Muscle of back (tissue), 13 donors: ENCODE results near the gene TIRAP. TPM values are rescaled to one million over a fixed set of nuclear protein-coding genes. Genes with fewer than 3 reads are reported as not detected.
A peak's percentile ranks its signal among the peaks of the same experiment; 100 is the strongest.
"Not testable (repeated sequence)": the region's sequence is repeated elsewhere in the genome, so short reads cannot be mapped to it uniquely, and the experiment has no call there.

ENCODE experiments used
- DNase-seq, 3 donors: peaks; one replicate each; pipeline versions ENCODE4 v3.0.0 to v3.0.0-alpha.2; 2013
- long read RNA-seq, 9 donors: transcript quantifications; one replicate each; lab custom pipeline, GENCODE V29; 2026
- polyA plus RNA-seq, 10 donors: library from polyadenylated mRNA; unstranded; fragments of 120-200 nt; gene quantifications; one replicate each; pipeline ENCODE4 v1.2.1, GENCODE V29; 2013; ENCODE audit not compliant: insufficient read length in 10 of 10

TIRAP gene
- polyA plus RNA-seq = 10 to 100 TPM in 2 of 10 donors, 1 to 10 TPM in 8; 6.4 to 10.6 (median 8.9) TPM
- long read RNA-seq, donor 1 = 0 reads
- long read RNA-seq, donor 2 = 0 reads
- long read RNA-seq, donor 3 = 0 reads
- long read RNA-seq, donor 4 = 0 reads
- long read RNA-seq, donor 5 = 0 reads
- long read RNA-seq, donor 6, partial matches to known transcripts = 0 of 2 reads
- long read RNA-seq, donor 6, other reads (novel, unspliced or antisense) = 0 of 2 reads
- long read RNA-seq, donor 7, partial matches to known transcripts = 0 of 1 reads
- long read RNA-seq, donor 7, other reads (novel, unspliced or antisense) = 0 of 1 reads
- long read RNA-seq, donor 8, partial matches to known transcripts = 0 of 1 reads
- long read RNA-seq, donor 8, other reads (novel, unspliced or antisense) = 0 of 1 reads
- long read RNA-seq, donor 9 = 0 reads

- DNase-seq = peak; percentile 57 to 88 (median 63)
Measured at GRCh38 chr11:126282736-126283591, at the start of gene TIRAP. TIRAP (plus strand) TSS chr11:126283093; CDS start chr11:126290895, 7,802 bp downstream.

- no peak for DNase-seq
Measured at GRCh38 chr11:126233391-126233790, 49.5 kb upstream of the TIRAP start.

GRCh38 chr11:126246636-126247035, 36.3 kb upstream of the TIRAP start:
- DNase-seq = no peak

GRCh38 chr11:126253265-126253664, 29.6 kb upstream of the TIRAP start:
- no peak for DNase-seq

- no peak for DNase-seq
Measured at GRCh38 chr11:126254819-126255218, 28.1 kb upstream of the TIRAP start.

GRCh38 chr11:126255507-126255906, 27.4 kb upstream of the TIRAP start:
- not testable (repeated sequence) for DNase-seq

GRCh38 chr11:126256216-126256615, 26.7 kb upstream of the TIRAP start:
- DNase-seq = no peak

- DNase-seq = no peak
Measured at GRCh38 chr11:126257144-126257543, 25.7 kb upstream of the TIRAP start.

- no peak for DNase-seq
Measured at GRCh38 chr11:126257764-126258163, 25.1 kb upstream of the TIRAP start.

- no peak for DNase-seq
Measured at GRCh38 chr11:126262216-126262615, 20.7 kb upstream of the TIRAP start.

- no peak for DNase-seq
Measured at GRCh38 chr11:126263489-126263888, 19.4 kb upstream of the TIRAP start.

GRCh38 chr11:126265811-126266210, 17.1 kb upstream of the TIRAP start:
- no peak for DNase-seq

GRCh38 chr11:126267650-126268049, 15.2 kb upstream of the TIRAP start:
- no peak for DNase-seq

GRCh38 chr11:126268361-126268707, 14.6 kb upstream of the TIRAP start:
- no peak for DNase-seq

GRCh38 chr11:126268708-126269579, 13.9 kb upstream of the TIRAP start, which contains the start of the genes FOXRED1 and SRPRA:
FOXRED1 (plus strand) TSS chr11:126269154; CDS start chr11:126269207, 53 bp downstream.
SRPRA (minus strand) TSS chr11:126268895; CDS start chr11:126268804, 91 bp downstream.
- peak; percentile 98 to 99 (median 99) for DNase-seq

GRCh38 chr11:126277322-126277721, 5.6 kb upstream of the TIRAP start:
- no peak for DNase-seq

GRCh38 chr11:126277780-126278179, 5.1 kb upstream of the TIRAP start:
- DNase-seq = no peak

- DNase-seq = no peak
Measured at GRCh38 chr11:126279191-126279590, 3.7 kb upstream of the TIRAP start.

GRCh38 chr11:126280595-126280994, 2.3 kb upstream of the TIRAP start:
- no peak for DNase-seq

- no peak for DNase-seq
Measured at GRCh38 chr11:126281245-126281644, 1.6 kb upstream of the TIRAP start.

- no peak for DNase-seq
Measured at GRCh38 chr11:126281666-126282175, 1.2 kb upstream of the TIRAP start.
